Activated naive CD8-positive, alpha-beta T cell treated with anti-CD3 and anti-CD28 coated beads for 36 hours (primary cell): ENCODE results near the gene PPP1R12C. TPM values are rescaled to one million over a fixed set of nuclear protein-coding genes. Genes with fewer than 3 reads are reported as not detected.
A peak's percentile ranks its signal among the peaks of the same experiment; 100 is the strongest.
"Not testable (repeated sequence)": the region's sequence is repeated elsewhere in the genome, so short reads cannot be mapped to it uniquely, and the experiment has no call there.

ENCODE experiments used
- DNase-seq: peaks from one replicate; pipeline ENCODE4 v3.0.0; 2021
- H3K27ac Mint-ChIP-seq: one replicate; pipeline ENCODE4 v1.8.0; 2022; ENCODE audit warnings: mild to moderate bottlenecking, moderate library complexity, mixed read lengths
- H3K27me3 Mint-ChIP-seq: one replicate; pipeline ENCODE4 v1.8.0; 2022; ENCODE audit warnings: mild to moderate bottlenecking, mixed read lengths
- H3K36me3 Mint-ChIP-seq: one replicate; pipeline ENCODE4 v1.8.0; 2021; ENCODE audit warnings: mild to moderate bottlenecking, mixed read lengths
- H3K4me1 Mint-ChIP-seq: one replicate; pipeline ENCODE4 v1.8.0; 2021; ENCODE audit warnings: mixed read lengths
- H3K4me3 Mint-ChIP-seq: one replicate; pipeline ENCODE4 v1.8.0; 2022; ENCODE audit warnings: mild to moderate bottlenecking, moderate library complexity, mixed read lengths
- H3K9me3 Mint-ChIP-seq: one replicate; pipeline ENCODE4 v1.8.0; 2022; ENCODE audit warnings: mixed read lengths
- total RNA-seq, 2 experiments: library from RNA; stranded (reverse); gene quantifications; one replicate each; pipeline ENCODE4 v1.2.3, GENCODE V29; 2021

The PPP1R12C gene
- total RNA-seq, 2 experiments from 2014 or later: 67.2 to 73.5 TPM

- Mint-ChIP-seq H3K9me3 (no peaks in the 10 kb centered on the region), H3K27me3 (peaks cover 50% of the 10 kb centered on the region), H3K4me3 (no peak overlapping the region), H3K4me1 (peaks cover 16% of the 10 kb centered on the region), H3K27ac (no peak overlapping the region), H3K36me3 (peaks cover 7% of the 10 kb centered on the region)
- no peak for DNase-seq
These were observed 51.2 kb downstream of the PPP1R12C start for GRCh38 chr19:55066107-55066709.

- peaks cover 45% of the 10 kb centered on the region for H3K27me3 Mint-ChIP-seq
- not testable (repeated sequence) for H3K4me3 Mint-ChIP-seq, H3K36me3 Mint-ChIP-seq, DNase-seq, H3K27ac Mint-ChIP-seq, H3K9me3 Mint-ChIP-seq
- H3K4me1 Mint-ChIP-seq: peaks cover 17% of the 10 kb centered on the region
These were observed 51.9 kb downstream of the PPP1R12C start for GRCh38 chr19:55065516-55065915.

- DNase-seq: no peak
- peaks cover 14% of the 10 kb centered on the region for H3K4me1 Mint-ChIP-seq
- H3K27me3 Mint-ChIP-seq: peaks cover 25% of the 10 kb centered on the region
- peaks cover 18% of the 10 kb centered on the region for H3K36me3 Mint-ChIP-seq
- no peak overlapping the region for H3K27ac Mint-ChIP-seq
- no peaks in the 10 kb centered on the region for H3K9me3 Mint-ChIP-seq
- H3K4me3 Mint-ChIP-seq: peak overlapping the region; percentile 26
These were observed 54.0 kb downstream of the PPP1R12C start for GRCh38 chr19:55063492-55063843.

DNA sequence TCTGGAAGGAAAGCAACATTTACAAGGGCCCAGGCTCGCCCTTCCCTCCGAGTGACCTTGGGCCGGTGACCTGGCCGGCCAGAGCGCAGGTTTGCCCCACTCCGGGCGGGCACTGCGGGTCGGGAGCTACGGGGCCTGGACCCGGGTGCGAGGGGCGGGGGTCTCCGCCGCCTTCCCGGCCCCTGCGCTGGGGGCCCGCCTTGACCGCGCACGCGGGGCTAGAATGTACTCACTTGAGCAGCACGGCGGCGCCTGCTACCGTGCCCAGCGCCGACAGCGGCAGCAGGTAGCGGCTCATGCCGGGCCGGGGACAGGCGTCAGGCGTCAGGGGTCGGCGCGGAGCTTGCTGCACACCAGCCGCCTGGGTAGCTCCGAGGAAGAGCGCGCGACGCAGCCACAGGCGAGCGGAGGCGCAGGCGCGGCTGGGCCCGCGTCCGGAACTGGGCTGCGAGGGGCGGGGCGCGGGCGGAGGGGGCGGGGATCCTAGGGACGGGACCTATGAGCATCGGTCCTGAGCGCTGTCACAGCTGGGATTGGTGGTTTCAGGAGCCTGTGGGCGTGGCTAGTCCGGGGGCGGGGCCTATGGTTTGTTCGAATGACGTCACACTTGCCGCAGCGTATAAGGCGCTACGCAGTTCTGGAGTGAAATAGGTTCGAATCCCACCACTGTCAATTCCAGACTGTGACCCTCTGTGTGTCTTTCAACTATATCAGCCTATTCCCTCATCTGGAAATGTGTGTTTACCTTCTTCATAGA lies 54.5 kb downstream of the PPP1R12C start, which contains the start of gene RDH13:
Gene RDH13 (minus strand): TSS at position 414 of the 757 bp plus-strand sequence. CDS start 116 bp downstream, at position 298.
- peaks cover 19% of the 10 kb centered on the region for H3K27me3 Mint-ChIP-seq
- peaks cover 20% of the 10 kb centered on the region for H3K36me3 Mint-ChIP-seq
- H3K27ac Mint-ChIP-seq: peak within 1 kb of the TSS; percentile 87
- peak within 1 kb of the TSS; percentile 95 for H3K4me3 Mint-ChIP-seq
- DNase-seq: peak; percentile 98
- peaks cover 14% of the 10 kb centered on the region for H3K4me1 Mint-ChIP-seq
- no peaks in the 10 kb centered on the region for H3K9me3 Mint-ChIP-seq

DNA sequence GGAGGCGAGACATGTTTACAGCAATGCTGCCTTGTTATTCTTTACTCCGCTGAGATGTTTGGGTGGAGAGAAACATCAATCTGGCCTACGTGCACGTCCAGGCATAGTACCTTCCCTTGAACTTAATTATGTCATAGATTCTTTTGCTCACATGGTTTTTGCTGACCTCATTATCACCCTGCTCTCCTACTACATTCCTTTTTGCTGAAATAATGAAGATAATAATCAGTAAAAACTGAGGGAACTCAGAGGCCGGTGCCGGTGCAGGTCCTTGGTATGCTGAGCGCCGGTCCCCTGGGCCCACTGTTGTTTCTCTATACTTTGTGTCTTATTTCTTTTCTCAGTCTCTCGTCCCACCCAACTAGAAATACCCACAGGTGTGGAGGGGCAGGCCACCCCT lies 57.1 kb downstream of the PPP1R12C start:
- peaks cover 14% of the 10 kb centered on the region for H3K4me1 Mint-ChIP-seq
- H3K27me3 Mint-ChIP-seq, H3K9me3 Mint-ChIP-seq, DNase-seq, H3K4me3 Mint-ChIP-seq: not testable (repeated sequence)
- H3K27ac Mint-ChIP-seq: peak overlapping the region; percentile 45
- peaks cover 35% of the 10 kb centered on the region for H3K36me3 Mint-ChIP-seq

DNA sequence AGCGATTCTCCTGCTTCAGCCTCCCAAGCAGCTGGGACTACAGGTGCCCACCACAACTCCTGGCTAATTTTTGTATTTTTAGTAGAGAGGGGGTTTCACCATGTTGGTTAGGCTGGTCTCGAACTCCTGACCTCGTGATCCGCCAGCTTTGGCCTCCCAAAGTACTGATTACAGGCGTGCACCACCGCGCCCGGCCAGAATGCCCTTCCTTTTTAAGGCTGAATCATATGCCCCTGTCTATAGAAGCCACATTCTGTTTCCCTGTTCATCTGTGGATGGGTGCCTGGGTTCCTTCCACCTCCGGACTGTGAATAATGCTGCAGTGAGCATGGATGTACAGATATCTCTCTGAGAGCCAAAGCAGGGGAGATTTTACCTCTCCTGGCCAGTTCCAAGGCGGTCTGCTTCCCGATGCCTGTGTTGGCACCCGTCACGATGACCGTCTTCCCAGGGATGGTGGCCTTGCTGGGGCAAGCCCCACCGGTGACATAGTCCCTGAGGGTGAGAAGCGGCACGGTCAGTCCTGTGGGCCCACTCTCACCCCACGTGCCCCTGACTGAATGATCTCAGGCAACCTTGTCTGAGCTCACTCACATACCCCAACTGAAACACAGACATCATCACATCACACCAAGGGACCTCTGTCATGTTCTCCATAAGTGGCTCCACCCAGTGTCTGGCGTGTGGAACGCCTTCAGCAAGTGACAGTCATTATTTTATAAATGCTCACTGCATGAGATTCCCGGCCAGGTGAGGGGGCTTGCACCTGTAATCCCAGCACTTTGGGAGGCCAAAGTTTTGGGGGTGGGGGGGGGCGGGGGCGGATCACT lies 58.4 kb downstream of the PPP1R12C start:
- peaks cover 37% of the 10 kb centered on the region for H3K36me3 Mint-ChIP-seq
- no peaks in the 10 kb centered on the region for H3K27me3 Mint-ChIP-seq
- H3K4me3 Mint-ChIP-seq: no peak overlapping the region
- H3K9me3 Mint-ChIP-seq: no peaks in the 10 kb centered on the region
- no peak for DNase-seq
- no peak overlapping the region for H3K27ac Mint-ChIP-seq
- peaks cover 14% of the 10 kb centered on the region for H3K4me1 Mint-ChIP-seq

DNA sequence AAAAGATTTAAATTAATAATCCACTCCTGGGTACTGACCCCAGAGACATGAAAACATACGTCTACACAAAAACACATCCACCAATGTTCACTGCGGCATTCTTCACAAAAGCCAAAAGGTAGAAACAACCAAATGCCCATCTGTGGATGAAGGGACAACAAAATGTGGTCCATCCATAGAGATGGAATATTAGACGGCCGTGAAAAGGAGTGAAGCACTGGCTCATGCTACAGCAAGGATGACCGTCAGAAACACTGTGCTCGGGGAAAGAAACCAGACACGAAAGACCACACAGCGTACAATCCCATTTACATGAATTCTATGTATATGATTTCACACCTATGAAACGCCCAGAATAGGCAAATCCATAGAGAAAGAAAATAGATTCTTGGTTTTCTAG lies 60.6 kb downstream of the PPP1R12C start:
- DNase-seq: no peak
- Mint-ChIP-seq H3K36me3 (peaks cover 48% of the 10 kb centered on the region), H3K27ac (no peak overlapping the region), H3K4me1 (peaks cover 11% of the 10 kb centered on the region), H3K9me3 (no peaks in the 10 kb centered on the region), H3K27me3 (no peaks in the 10 kb centered on the region), H3K4me3 (no peak overlapping the region)

- Mint-ChIP-seq H3K27me3 (no peaks in the 10 kb centered on the region), H3K27ac (no peak overlapping the region), H3K4me1 (no peaks in the 10 kb centered on the region), H3K36me3 (peaks cover 45% of the 10 kb centered on the region), H3K9me3 (no peaks in the 10 kb centered on the region), H3K4me3 (no peak overlapping the region)
- no peak for DNase-seq
These were observed 63.7 kb downstream of the PPP1R12C start for GRCh38 chr19:55053735-55054134.

DNA sequence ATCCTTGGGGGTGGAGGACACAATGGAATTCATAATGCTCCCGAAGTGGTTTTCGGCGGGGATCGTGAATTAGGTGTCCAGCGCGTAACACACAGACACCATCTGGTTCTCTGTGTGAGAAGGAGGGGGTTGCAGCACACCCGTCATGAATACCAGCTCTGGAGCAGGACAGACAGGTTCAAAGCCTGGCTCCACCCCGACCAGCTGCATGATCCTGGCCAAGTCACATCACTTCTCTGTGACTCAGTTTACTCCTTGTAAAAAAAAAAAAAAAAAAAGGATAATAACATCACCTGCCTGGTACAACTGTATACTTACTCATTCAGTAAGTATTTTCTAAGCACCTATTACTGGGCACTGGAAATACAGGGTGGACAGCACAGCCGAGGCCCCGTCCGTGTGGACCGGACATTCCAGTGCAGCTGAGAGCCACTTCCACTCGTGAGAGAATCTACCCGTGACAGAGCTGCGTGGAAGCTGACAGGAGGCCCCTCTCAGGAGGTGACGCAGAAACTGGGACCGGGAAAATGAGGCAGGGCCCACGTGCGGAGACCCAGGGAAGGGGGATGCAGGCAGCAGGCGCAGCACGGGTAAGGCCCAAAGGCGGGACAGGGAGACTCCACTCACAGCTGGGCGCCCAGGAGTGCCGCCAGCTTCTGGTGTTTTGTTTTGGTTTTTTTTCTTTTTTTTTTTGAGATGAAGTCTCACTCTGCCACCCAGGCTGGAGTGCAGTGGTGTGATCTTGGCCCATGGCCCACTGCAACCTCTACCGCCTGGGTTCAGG lies 66.5 kb downstream of the PPP1R12C start:
- no peak overlapping the region for H3K4me3 Mint-ChIP-seq
- H3K36me3 Mint-ChIP-seq: peaks cover 37% of the 10 kb centered on the region
- DNase-seq: no peak
- no peaks in the 10 kb centered on the region for H3K4me1 Mint-ChIP-seq
- no peaks in the 10 kb centered on the region for H3K9me3 Mint-ChIP-seq
- H3K27ac Mint-ChIP-seq: no peak overlapping the region
- H3K27me3 Mint-ChIP-seq: no peaks in the 10 kb centered on the region

DNA sequence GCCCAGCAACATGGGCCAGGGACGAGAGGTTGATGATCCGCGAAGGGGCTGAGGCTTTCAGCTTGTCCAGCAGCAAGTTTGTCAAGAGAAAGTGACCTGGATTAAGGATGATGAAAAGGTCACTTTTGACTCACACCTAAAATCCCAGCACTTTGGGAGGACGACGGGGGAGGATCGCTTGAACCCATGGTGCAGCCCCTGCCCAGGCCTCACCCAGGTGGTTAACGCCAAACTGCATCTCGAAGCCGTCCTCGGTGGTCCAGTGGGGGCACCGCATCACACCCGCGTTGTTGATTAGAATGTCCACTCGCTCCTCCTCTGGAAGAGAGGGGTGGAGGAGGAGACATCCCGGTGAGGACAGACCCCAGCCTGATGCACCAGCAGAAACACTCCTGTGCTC lies 69.0 kb downstream of the PPP1R12C start:
- Mint-ChIP-seq H3K36me3 (peaks cover 43% of the 10 kb centered on the region), H3K4me3 (no peak overlapping the region), H3K27me3 (no peaks in the 10 kb centered on the region), H3K9me3 (no peaks in the 10 kb centered on the region), H3K4me1 (no peaks in the 10 kb centered on the region), H3K27ac (no peak overlapping the region)
- DNase-seq: no peak

GRCh38 chr19:55047951-55048350 lies 69.5 kb downstream of the PPP1R12C start:
- Mint-ChIP-seq H3K9me3 (no peaks in the 10 kb centered on the region), H3K27ac (no peak overlapping the region), H3K4me3 (no peak overlapping the region), H3K36me3 (peaks cover 43% of the 10 kb centered on the region), H3K4me1 (peaks cover 3% of the 10 kb centered on the region), H3K27me3 (no peaks in the 10 kb centered on the region)
- no peak for DNase-seq

- Mint-ChIP-seq H3K9me3 (no peaks in the 10 kb centered on the region), H3K4me3 (no peak overlapping the region), H3K36me3 (peaks cover 44% of the 10 kb centered on the region), H3K4me1 (peaks cover 12% of the 10 kb centered on the region), H3K27ac (no peak overlapping the region), H3K27me3 (no peaks in the 10 kb centered on the region)
- no peak for DNase-seq
These were observed 70.3 kb downstream of the PPP1R12C start for GRCh38 chr19:55046975-55047622.

GRCh38 chr19:55044771-55045716 lies 72.4 kb downstream of the PPP1R12C start:
- H3K4me3 Mint-ChIP-seq: no peak overlapping the region
- peak overlapping the region; percentile 16 for H3K27ac Mint-ChIP-seq
- no peak for DNase-seq
- H3K4me1 Mint-ChIP-seq: peaks cover 22% of the 10 kb centered on the region
- no peaks in the 10 kb centered on the region for H3K27me3 Mint-ChIP-seq
- H3K36me3 Mint-ChIP-seq: peaks cover 44% of the 10 kb centered on the region
- H3K9me3 Mint-ChIP-seq: no peaks in the 10 kb centered on the region
